Spleen (tissue), 11 donors: ENCODE data around the gene ZNF789. TPM values are rescaled to one million over a fixed set of nuclear protein-coding genes. Genes with fewer than 3 reads are reported as not detected.

Source experiments
- DNase-seq: peaks from one replicate; pipeline ENCODE4 v3.0.0-alpha.2; 2020
- H3K27ac ChIP-seq, 8 donors: fragments of 200-600 bp; sonication (generic) in 7 of 8; 1 replicate in 4 of 8; 2 replicates in 4 of 8; pipeline versions ENCODE4 v1.5.0 to v1.8.0; 2016 to 2021; ENCODE audit warnings: inconsistent platforms in 4 of 8, mild to moderate bottlenecking in 4 of 8, moderate library complexity in 1 of 8
- H3K27me3 ChIP-seq, 7 donors: fragments of 200-600 bp; sonication (generic) in 6 of 7; replicated peaks in 1 of 7; 1 replicate in 4 of 7; 2 replicates in 3 of 7; pipeline versions ENCODE4 v1.5.0 to v1.8.0; 2016 to 2021; ENCODE audit warnings: inconsistent platforms in 3 of 7, mild to moderate bottlenecking in 1 of 7
- H3K36me3 ChIP-seq, 6 donors: fragments of 200-600 bp; sonication (generic) in 5 of 6; 1 replicate in 4 of 6; 2 replicates in 2 of 6; pipeline versions ENCODE4 v1.5.0 to v1.8.0; 2016 to 2021; ENCODE audit warnings: inconsistent platforms in 2 of 6
- H3K4me1 ChIP-seq, 6 donors: fragments of 200-600 bp; sonication (generic) in 5 of 6; 1 replicate in 3 of 6; 2 replicates in 3 of 6; pipeline versions ENCODE4 v1.5.0 to v1.8.0; 2016 to 2021; ENCODE audit warnings: inconsistent platforms in 3 of 6
- H3K4me3 ChIP-seq, 8 donors: fragments of 200-600 bp; sonication (generic) in 7 of 8; 1 replicate in 4 of 8; 2 replicates in 4 of 8; pipeline versions ENCODE4 v1.5.0 to v1.8.0; 2016 to 2021; ENCODE audit warnings: inconsistent platforms in 4 of 8, mild to moderate bottlenecking in 4 of 8, moderate library complexity in 2 of 8
- H3K9me3 ChIP-seq, 8 donors: fragments of 200-600 bp; sonication (generic) in 7 of 8; 1 replicate in 4 of 8; 2 replicates in 4 of 8; pipeline versions ENCODE4 v1.5.0 to v1.8.0; 2016 to 2021; ENCODE audit warnings: inconsistent platforms in 4 of 8
- POLR2A ChIP-seq, 3 donors: fragments of 450-650 bp; IDR thresholded peaks; one replicate each; pipeline ENCODE4 v1.5.1; 2017; ENCODE audit warnings: antibody characterized with exemption in 3 of 3, mild to moderate bottlenecking in 1 of 3
- POLR2AphosphoS5 ChIP-seq, 3 donors: sonication (generic); formaldehyde crosslinking; IDR thresholded peaks; one replicate each; pipeline ENCODE4 v1.5.1; 2017; ENCODE audit warnings: antibody characterized with exemption in 3 of 3
- WGBS, 5 donors: extraction: QIAGEN DNeasy Blood & Tissue Kit in 3 of 5; methylation state at CpG; one replicate each; pipeline versions ENCODE4 v1.1.5 to v1.1.7; 2013 to 2018; 5-methylcytosine and 5-hydroxymethylcytosine counted together
- intact Hi-C: fragments of 100-400 bp; cut with DNase I; formaldehyde crosslinking; loops from one replicate; pipeline ENCODE4 v1.15.0; 2023; ENCODE audit warnings: low total_unique reads
- polyA plus RNA-seq, 3 donors: library from polyadenylated mRNA; stranded (reverse); fragments of 200-250 nt; gene quantifications; one replicate each; pipeline ENCODE4 v1.2.1, GENCODE V29; 2013
- total RNA-seq, 7 donors: library from RNA; depleted of rRNA in 3 of 7; stranded (reverse); fragments of >200 nt in 3 of 7; fragmentation: NEBNext Ultra II Directional in 4 of 7; extraction: Animal tissue kit (Norgen Biotek cat#: 25700) in 4 of 7; gene quantifications; one replicate each; pipeline versions ENCODE4 v1.1.0 to v1.2.1, GENCODE V29; 2016 to 2021
- TF ChIP-seq, protein P1 (sequence below), 11 experiments: fragments of 200-600 bp in 7 of 11; fragments of 450-650 bp in 4 of 11; sonication (generic) in 4 of 11; IDR thresholded peaks in 8 of 11; conservative IDR thresholded peaks in 3 of 11; 1 replicate in 7 of 11; 2 replicates in 4 of 11; pipeline versions ENCODE4 v1.4.0 to v1.8.0; 2016 to 2021; ENCODE audit warnings: antibody characterized with exemption in 11 of 11, inconsistent platforms in 4 of 11, mild to moderate bottlenecking in 1 of 11
- donor health status: healthy with polysubstance abuse.
- donor health status: DM: no; HTN: no; CAD: no; lungs with moderate emphysema.
- donor health status: DM: no; HTN: no; CAD: no.
- donor health status: Bipolar disorder and iron deficiency.
- donor health status: healthy.
- donor health status: DM: no; HTN: no; CAD: no.
- donor health status: DM: yes; HTN: yes; CAD: no.

ZNF789 gene
- total and polyA plus RNA-seq, 10 donors: 8.9 to 22.5 (median 13.6) TPM

DNA sequence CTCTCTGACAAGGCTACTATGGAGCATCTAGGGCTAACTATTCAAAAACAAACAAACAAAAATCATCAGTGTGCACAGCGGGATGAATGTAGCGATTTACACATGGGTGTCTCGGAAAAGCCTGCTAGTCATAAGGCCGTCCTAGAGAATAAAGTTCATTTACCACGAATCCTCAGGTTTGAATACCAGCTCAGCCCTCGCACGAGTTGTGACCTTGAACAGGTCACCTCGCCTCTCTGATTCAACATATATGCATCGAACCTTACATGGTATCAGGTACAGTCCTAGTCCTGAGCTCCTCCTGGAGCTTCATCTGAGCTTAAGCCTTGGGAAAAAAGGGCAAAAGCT lies 7.3 kb upstream of the ZNF789 start:
- no peak for DNase-seq
- intact Hi-C loops: no loop called here
- H3K27ac ChIP-seq: peak overlapping the region; percentile 81 to 93 (median 87)
- TF ChIP-seq, protein P1, sequence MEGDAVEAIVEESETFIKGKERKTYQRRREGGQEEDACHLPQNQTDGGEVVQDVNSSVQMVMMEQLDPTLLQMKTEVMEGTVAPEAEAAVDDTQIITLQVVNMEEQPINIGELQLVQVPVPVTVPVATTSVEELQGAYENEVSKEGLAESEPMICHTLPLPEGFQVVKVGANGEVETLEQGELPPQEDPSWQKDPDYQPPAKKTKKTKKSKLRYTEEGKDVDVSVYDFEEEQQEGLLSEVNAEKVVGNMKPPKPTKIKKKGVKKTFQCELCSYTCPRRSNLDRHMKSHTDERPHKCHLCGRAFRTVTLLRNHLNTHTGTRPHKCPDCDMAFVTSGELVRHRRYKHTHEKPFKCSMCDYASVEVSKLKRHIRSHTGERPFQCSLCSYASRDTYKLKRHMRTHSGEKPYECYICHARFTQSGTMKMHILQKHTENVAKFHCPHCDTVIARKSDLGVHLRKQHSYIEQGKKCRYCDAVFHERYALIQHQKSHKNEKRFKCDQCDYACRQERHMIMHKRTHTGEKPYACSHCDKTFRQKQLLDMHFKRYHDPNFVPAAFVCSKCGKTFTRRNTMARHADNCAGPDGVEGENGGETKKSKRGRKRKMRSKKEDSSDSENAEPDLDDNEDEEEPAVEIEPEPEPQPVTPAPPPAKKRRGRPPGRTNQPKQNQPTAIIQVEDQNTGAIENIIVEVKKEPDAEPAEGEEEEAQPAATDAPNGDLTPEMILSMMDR (IDR thresholded peaks at IDR 0.05 in 8 of 11, conservative IDR thresholded peaks at IDR 0.05 in 3 of 11): no peak
- TF ChIP-seq POLR2A (IDR thresholded peaks at IDR 0.05): no peak
- no peak for TF ChIP-seq POLR2AphosphoS5 (IDR thresholded peaks at IDR 0.05)
- peaks cover 15 to 62% (median 46%) of the 10 kb centered on the region in 6 donors for H3K4me1 ChIP-seq
- H3K27me3 ChIP-seq: no peaks in the 10 kb centered on the region
- peak overlapping the region; percentile 62 to 100 (median 92) for H3K4me3 ChIP-seq
- H3K9me3 ChIP-seq: no peaks in the 10 kb centered on the region
- 4 to 8% (median 6%) methylated on average over 9 of the region's 9 CpGs for WGBS, 5 donors
- peaks cover 0 to 44% (median 3%) of the 10 kb centered on the region in 6 donors for H3K36me3 ChIP-seq

DNA sequence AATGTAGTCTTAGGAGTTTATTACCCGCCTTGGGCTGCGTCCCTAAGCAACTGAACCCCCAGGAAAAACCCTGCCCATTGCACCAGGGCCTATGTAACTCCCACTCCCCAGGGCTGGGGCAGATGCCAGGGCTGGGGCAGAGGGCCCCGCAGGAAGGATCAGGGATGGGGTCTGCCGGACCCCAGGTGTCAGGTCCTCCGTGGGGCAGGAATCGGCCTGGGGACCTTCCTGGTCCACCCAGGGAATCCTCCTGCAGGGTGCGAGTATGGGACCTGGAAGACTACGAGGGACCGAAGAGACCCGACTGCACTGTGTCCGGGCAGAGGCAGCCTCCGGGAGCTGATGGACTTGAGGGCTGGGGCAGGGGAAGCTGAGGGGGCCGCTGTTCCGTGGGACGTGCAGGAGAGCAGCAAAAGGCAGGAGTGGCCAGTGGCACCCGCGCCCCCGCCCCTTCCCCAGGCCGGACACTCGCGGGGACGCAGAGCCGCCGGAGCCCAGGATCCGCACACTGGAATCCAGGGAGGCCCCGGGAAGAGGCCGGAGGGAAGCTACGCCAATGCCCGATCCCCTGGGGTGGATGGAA lies 4.3 kb upstream of the ZNF789 start:
- Histone ChIP-seq H3K4me1 (peaks cover 13 to 54% (median 32%) of the 10 kb centered on the region in 6 donors), H3K27ac (no peak overlapping the region), H3K27me3 (no peaks in the 10 kb centered on the region), H3K4me3 (no peak overlapping the region), H3K36me3 (peaks cover 0 to 14% (median 3%) of the 10 kb centered on the region in 6 donors), H3K9me3 (no peaks in the 10 kb centered on the region)
- DNase-seq: peak; percentile 76
- intact Hi-C loops: no loop called here
- TF ChIP-seq POLR2A (IDR thresholded peaks at IDR 0.05) (no peak), POLR2AphosphoS5 (IDR thresholded peaks at IDR 0.05) (no peak)
- TF ChIP-seq, protein P1 (IDR thresholded peaks at IDR 0.05 in 8 of 11, conservative IDR thresholded peaks at IDR 0.05 in 3 of 11): no peak
- 88 to 93% (median 89%) methylated on average over 13 to 29 of the region's 29 CpGs for WGBS, 5 donors

DNA sequence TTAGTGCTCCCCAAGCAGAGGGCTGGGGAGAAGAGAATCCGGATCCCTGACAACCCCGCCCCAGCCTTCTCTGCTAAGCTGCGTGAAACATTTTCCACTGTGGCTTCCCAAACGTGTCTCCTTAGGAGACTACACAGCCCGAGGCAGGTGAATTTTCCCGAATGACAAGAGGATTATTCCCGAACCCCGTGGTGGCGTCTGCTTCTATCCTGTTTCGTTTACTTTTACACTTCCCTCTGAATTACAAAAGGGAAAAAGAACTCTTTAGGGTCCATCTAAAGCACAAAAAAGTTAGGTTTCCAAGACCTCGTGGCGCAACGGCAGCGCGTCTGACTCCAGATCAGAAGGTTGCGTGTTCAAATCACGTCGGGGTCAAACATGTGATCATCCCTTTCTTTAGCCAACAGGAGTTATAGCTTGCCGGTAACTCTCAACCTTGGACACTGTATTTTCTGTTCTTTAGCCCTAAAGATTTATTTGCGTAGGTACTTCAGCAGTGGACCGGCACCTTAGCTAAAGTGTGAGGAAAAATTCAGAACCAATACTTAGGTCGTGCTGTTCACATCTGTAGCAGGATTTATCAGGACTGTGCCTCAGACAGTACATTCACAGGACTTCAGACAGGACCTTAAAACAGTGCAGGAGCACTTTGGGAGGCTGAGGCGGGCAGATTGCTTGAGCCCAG lies 3.2 kb upstream of the ZNF789 start:
- WGBS, 5 donors: 56 to 61% (median 57%) methylated on average over 23 of the region's 23 CpGs
- Histone ChIP-seq H3K36me3 (peaks cover 0 to 3% (median 0%) of the 10 kb centered on the region in 6 donors), H3K4me1 (peaks cover 17 to 54% (median 29%) of the 10 kb centered on the region in 6 donors), H3K9me3 (no peaks in the 10 kb centered on the region), H3K27me3 (no peaks in the 10 kb centered on the region), H3K27ac (no peak overlapping the region), H3K4me3 (no peak overlapping the region)
- intact Hi-C loops: no loop called here
- TF ChIP-seq POLR2AphosphoS5 (IDR thresholded peaks at IDR 0.05) (no peak), POLR2A (IDR thresholded peaks at IDR 0.05) (no peak)
- DNase-seq: no peak

DNA sequence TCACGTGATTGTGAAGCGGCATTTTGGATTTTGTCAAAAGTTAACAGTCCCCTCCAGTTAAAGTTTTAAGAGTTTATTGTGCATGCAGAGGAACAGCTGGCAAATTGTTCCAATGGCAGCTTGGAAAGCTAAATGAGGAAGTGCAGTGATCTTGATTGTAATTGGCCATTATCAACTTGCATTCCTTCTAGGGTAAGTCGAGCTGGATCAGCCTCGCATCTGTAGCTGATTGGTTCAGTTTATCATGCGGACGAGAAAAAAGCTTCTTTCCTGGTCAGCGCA lies 566 bp downstream of the ZNF789 start:
- 0 to 4% (median 2%) methylated on average over 7 of the region's 7 CpGs for WGBS, 5 donors
- intact Hi-C loops: no loop called here

More for the DNA sequence above, 566 bp downstream of the ZNF789 start:
- peak overlapping the region; percentile 68 to 93 (median 85) for H3K4me3 ChIP-seq
- no peaks in the 10 kb centered on the region for H3K9me3 ChIP-seq
- H3K27me3 ChIP-seq: no peaks in the 10 kb centered on the region
- peak overlapping the region in 7 of 8 donors; percentile 81 to 94 (median 91) for H3K27ac ChIP-seq
- TF ChIP-seq POLR2A (IDR thresholded peaks at IDR 0.05) (no peak), POLR2AphosphoS5 (IDR thresholded peaks at IDR 0.05) (no peak)
- TF ChIP-seq, protein P1 (IDR thresholded peaks at IDR 0.05 in 8 of 11, conservative IDR thresholded peaks at IDR 0.05 in 3 of 11): no peak
- DNase-seq: no peak
- peaks cover 0 to 21% (median 4%) of the 10 kb centered on the region in 6 donors for H3K36me3 ChIP-seq
- peaks cover 10 to 62% (median 22%) of the 10 kb centered on the region in 6 donors for H3K4me1 ChIP-seq
